IMR-90 (cell line): ENCODE results near the gene GAL3ST2. TPM values are rescaled to one million over a fixed set of nuclear protein-coding genes. Genes with fewer than 3 reads are reported as not detected.

Source experiments
- ATAC-seq: fragments of 200-7000 bp; cut with Tn5 transposase; 2 replicates; pipeline ENCODE4 v1.9.1; 2020; ENCODE audit warnings: low read depth, mild to moderate bottlenecking, moderate library complexity
- BruUV-seq: library from RNA; stranded (reverse); fragments of 400-500 nt; replicated peaks from 2 replicates; lab custom pipeline; 2021; lab: Mats Ljungman, UMichigan
- CTCF ChIA-PET: fragments of 300-600 bp; formaldehyde crosslinking; extraction: SDS; loops from one replicate; lab custom pipeline; 2021; ENCODE audit warnings: antibody characterized with exemption; lab: Yijun Ruan, JAX
- POLR2A ChIA-PET: fragments of 300-600 bp; sonication (Branson Sonifier 250); formaldehyde crosslinking; loops from one replicate; lab custom pipeline; 2022; ENCODE audit warnings: antibody characterized with exemption; ENCODE audit not compliant: unreplicated experiment; lab: Charles Lee
- DNase-seq: peaks from one replicate; pipeline ENCODE4 v3.0.0; 2013
- H2AFZ ChIP-seq: replicated peaks from 2 replicates; pipeline ENCODE3; 2013; ENCODE audit warnings: low read length, mild to moderate bottlenecking; ENCODE audit not compliant: poor library complexity
- H2AK5ac ChIP-seq: 2 replicates; pipeline ENCODE4 v1.6.1; 2013; ENCODE audit warnings: low read depth, low read length, inconsistent platforms
- H2AK9ac ChIP-seq: replicated peaks from 2 replicates; pipeline ENCODE3; 2013; ENCODE audit warnings: mild to moderate bottlenecking, low read depth, low read length, moderate library complexity; ENCODE audit not compliant: poor library complexity
- H2BK120ac ChIP-seq: 2 replicates; pipeline ENCODE4 v1.6.1; 2013; ENCODE audit warnings: low read depth, low read length, inconsistent platforms
- H2BK15ac ChIP-seq: 3 replicates; pipeline ENCODE4 v1.6.1; 2013; ENCODE audit warnings: low read depth, low read length, inconsistent platforms
- H2BK20ac ChIP-seq: 2 replicates; pipeline ENCODE4 v1.6.1; 2013; ENCODE audit warnings: low read depth, mild to moderate bottlenecking, inconsistent platforms, low read length, moderate library complexity
- H2BK5ac ChIP-seq: 2 replicates; pipeline ENCODE4 v1.6.1; 2013; ENCODE audit warnings: mild to moderate bottlenecking, low read depth, low read length, inconsistent platforms; ENCODE audit not compliant: poor library complexity, severe bottlenecking
- H3K14ac ChIP-seq: replicated peaks from 2 replicates; pipeline ENCODE4 v1.6.1; 2013; ENCODE audit warnings: low read depth, low read length, inconsistent platforms
- H3K18ac ChIP-seq: 2 replicates; pipeline ENCODE4 v1.6.1; 2013; ENCODE audit warnings: low read depth, low read length, control low read depth
- H3K23ac ChIP-seq: 2 replicates; pipeline ENCODE4 v1.6.1; 2013; ENCODE audit warnings: low read depth, low read length, inconsistent platforms
- H3K27ac ChIP-seq: 2 replicates; pipeline ENCODE4 v1.5.1; 2013; ENCODE audit warnings: mild to moderate bottlenecking, control low read depth, low read length; ENCODE audit not compliant: insufficient read depth
- H3K27me3 ChIP-seq: 2 replicates; pipeline ENCODE4 v1.6.1; 2013; ENCODE audit warnings: low read length; ENCODE audit not compliant: control insufficient read depth, insufficient read depth
- H3K36me3 ChIP-seq: 2 replicates; pipeline ENCODE4 v1.6.1; 2013; ENCODE audit warnings: low read length, mixed read lengths; ENCODE audit not compliant: control insufficient read depth, insufficient read depth
- H3K4ac ChIP-seq: 2 replicates; pipeline ENCODE4 v1.6.1; 2013; ENCODE audit warnings: low read depth, low read length, inconsistent platforms
- H3K4me1 ChIP-seq: 2 replicates; pipeline ENCODE4 v1.6.1; 2013; ENCODE audit warnings: low read length, mixed read lengths; ENCODE audit not compliant: control insufficient read depth, insufficient read depth
- H3K4me2 ChIP-seq: 2 replicates; pipeline ENCODE4 v1.6.1; 2013; ENCODE audit warnings: low read depth, mild to moderate bottlenecking, control low read depth, low read length, moderate library complexity
- H3K4me3 ChIP-seq: 2 replicates; pipeline ENCODE4 v1.5.1; 2013; ENCODE audit warnings: low read depth, mild to moderate bottlenecking, control low read depth, low read length, moderate library complexity; ENCODE audit not compliant: insufficient read depth
- H3K56ac ChIP-seq: 2 replicates; pipeline ENCODE4 v1.6.1; 2013; ENCODE audit warnings: low read length, inconsistent platforms; ENCODE audit not compliant: insufficient read depth; ENCODE audit errors: extremely low read depth
- H3K79me1 ChIP-seq, 2 experiments: 2 replicates each; pipeline ENCODE4 v1.6.1; 2013; ENCODE audit warnings: low read length in 2 of 2, inconsistent platforms in 1 of 2, low read depth in 1 of 2
- H3K9ac ChIP-seq: 2 replicates; pipeline ENCODE4 v1.6.1; 2013; ENCODE audit warnings: low read depth, low read length, control low read depth
- H3K9me1 ChIP-seq: 2 replicates; pipeline ENCODE4 v1.6.1; 2013; ENCODE audit warnings: low read length, inconsistent platforms; ENCODE audit not compliant: insufficient read depth
- H3K9me3 ChIP-seq: 2 replicates; pipeline ENCODE4 v1.6.1; 2013; ENCODE audit warnings: low read length; ENCODE audit not compliant: control insufficient read depth, insufficient read depth
- H4K20me1 ChIP-seq: 2 replicates; pipeline ENCODE4 v1.6.1; 2013; ENCODE audit warnings: low read length, inconsistent platforms; ENCODE audit not compliant: insufficient read depth
- H4K5ac ChIP-seq: 2 replicates; pipeline ENCODE4 v1.6.1; 2013; ENCODE audit warnings: mild to moderate bottlenecking, low read depth, low read length, control low read depth
- H4K8ac ChIP-seq, 2 experiments: 2 replicates each; pipeline ENCODE4 v1.6.1; 2013; ENCODE audit warnings: low read depth in 2 of 2, low read length in 2 of 2, control low read depth in 1 of 2, inconsistent platforms in 1 of 2
- H4K91ac ChIP-seq: 2 replicates; pipeline ENCODE4 v1.6.1; 2013; ENCODE audit warnings: low read depth, low read length, inconsistent platforms; ENCODE audit not compliant: insufficient read depth
- CEBPB ChIP-seq: IDR thresholded peaks from 2 replicates; pipeline ENCODE4 v1.6.1; 2012; ENCODE audit warnings: low read depth, low read length, improper control_type of control experiment
- CHD1 ChIP-seq: IDR thresholded peaks from 2 replicates; pipeline ENCODE4 v1.6.1; 2012; ENCODE audit warnings: low read depth, low read length, improper control_type of control experiment
- CTCF ChIP-seq: conservative IDR thresholded peaks from 2 replicates; pipeline ENCODE4 v1.5.1; 2012; ENCODE audit warnings: mild to moderate bottlenecking, low read depth, low read length, improper control_type of control experiment
- MXI1 ChIP-seq: IDR thresholded peaks from 2 replicates; pipeline ENCODE4 v1.6.1; 2012; ENCODE audit warnings: low read depth, mild to moderate bottlenecking, low read length, moderate library complexity, borderline replicate concordance
- RAD21 ChIP-seq: IDR thresholded peaks from 2 replicates; pipeline ENCODE4 v1.6.1; 2012; ENCODE audit warnings: low read length, improper control_type of control experiment
- RFX5 ChIP-seq: IDR thresholded peaks from 2 replicates; pipeline ENCODE4 v1.8.0; 2012; ENCODE audit warnings: low read depth, mild to moderate bottlenecking, low read length, moderate library complexity
- SMC3 ChIP-seq: fragments of 150-350 bp; IDR thresholded peaks from 2 replicates; pipeline ENCODE4 v1.6.1; 2016; ENCODE audit warnings: low read depth, mild to moderate bottlenecking, antibody characterized with exemption, low read length, moderate library complexity
- USF2 ChIP-seq: fragments of 150-350 bp; IDR thresholded peaks from 2 replicates; pipeline ENCODE4 v1.6.1; 2017; ENCODE audit warnings: mild to moderate bottlenecking, antibody characterized with exemption, low read length, low read depth
- WGBS, 2 experiments: methylation state at CpG; one replicate each; pipeline versions ENCODE4 v1.1.5 to v1.1.7; 2013; ENCODE audit warnings: missing lambda C conversion rate in 2 of 2; ENCODE audit not compliant: insufficient read length in 1 of 2; ENCODE audit errors: extremely low coverage in 2 of 2; 5-methylcytosine and 5-hydroxymethylcytosine counted together
- dilution Hi-C: fragments of 300-500 bp; cut with HindIII; formaldehyde crosslinking; loops from one replicate; pipeline ENCODE4 v1.14.3; 2018; ENCODE audit warnings: low sequenced_read_pairs; ENCODE audit not compliant: unreplicated experiment
- in situ Hi-C: fragments of 300-500 bp; cut with MboI; formaldehyde crosslinking; loops from 3 replicates; pipeline ENCODE4 v1.14.3; 2019; ENCODE audit warnings: low sequenced_read_pairs, inconsistent platforms, mixed read lengths
- intact Hi-C: fragments of 100-400 bp; cut with micrococcal nuclease; formaldehyde crosslinking; loops from 2 replicates; pipeline ENCODE4 v1.10.0; 2022
- polyA plus RNA-seq, 3 experiments: library from polyadenylated mRNA; depleted of rRNA; stranded (reverse); fragments of >200 nt; gene quantifications; 2 replicates each; pipeline ENCODE4 v1.2.3, GENCODE V29; 2012; ENCODE audit warnings: low replicate concordance in 1 of 3
- total RNA-seq: library from RNA; depleted of rRNA; stranded (reverse); fragments of >200 nt; gene quantifications from 2 replicates; pipeline ENCODE4 v1.2.3, GENCODE V29; 2012

Gene GAL3ST2
- total and polyA plus RNA-seq, 2 of the 4 experiments (the other 2 are of a cell fraction), result 0.07 TPM; not detected in 1

- H2AK9ac ChIP-seq, result no peak overlapping the region
- H3K79me1 ChIP-seq, result no peaks in the 10 kb centered on the region
- ATAC-seq, result no peak
- ChIA-PET CTCF (no interaction called here), POLR2A (no interaction called here)
- H2BK120ac ChIP-seq, result no peak overlapping the region
- WGBS, 2 experiments, result 81% methylated on average over 6 of the region's 21 CpGs; no CpG with 5 or more reads in 1 of the 2 experiments
- no peak overlapping the region for H2AFZ ChIP-seq
- no TSS peak for BruUV-seq
- peaks cover 26% of the 10 kb centered on the region; the same call in 1 of the 2 replicates for H3K27me3 ChIP-seq
- no peak overlapping the region for H3K4me3 ChIP-seq
- H3K9ac ChIP-seq, result no peak overlapping the region
- in situ Hi-C loops (no loop called here), intact Hi-C loops (no loop called here), dilution Hi-C loops (no loop called here)
- TF ChIP-seq RFX5, result no peak
- TF ChIP-seq MXI1, result no peak
- TF ChIP-seq CTCF, result no peak
- TF ChIP-seq CEBPB, result no peak
- no peak for TF ChIP-seq CHD1
- TF ChIP-seq USF2, result no peak
- TF ChIP-seq RAD21, result no peak
- no peak for TF ChIP-seq SMC3
- H2BK20ac ChIP-seq, result no peak overlapping the region
- H2BK15ac ChIP-seq, result no peak overlapping the region
- H4K20me1 ChIP-seq, result no peaks in the 10 kb centered on the region; the same call in 1 of the 2 replicates
- H4K91ac ChIP-seq, result no peak overlapping the region
- H3K9me1 ChIP-seq, result no peaks in the 10 kb centered on the region; the same call in 1 of the 2 replicates
- H3K56ac ChIP-seq, result no peak overlapping the region
- H3K4ac ChIP-seq, result no peak overlapping the region
- no peak overlapping the region for H2BK5ac ChIP-seq
- no peaks in the 10 kb centered on the region for H3K36me3 ChIP-seq
- no peak overlapping the region for H3K27ac ChIP-seq
- H3K23ac ChIP-seq, result no peak overlapping the region
- H3K4me2 ChIP-seq, result no peak overlapping the region
- no peaks in the 10 kb centered on the region for H3K9me3 ChIP-seq
- H2AK5ac ChIP-seq, result no peak overlapping the region
- no peak overlapping the region for H3K18ac ChIP-seq
- H4K5ac ChIP-seq, result no peak overlapping the region
- H4K8ac ChIP-seq, result no peak overlapping the region
- no peak overlapping the region for H3K14ac ChIP-seq
- no peak for DNase-seq
- no peaks in the 10 kb centered on the region for H3K4me1 ChIP-seq
These were observed 22.3 kb downstream of the GAL3ST2 start for GRCh38 chr2:241798631-241799521.
